GM12892 (cell line): ENCODE measurements around the gene GALNT10.

Source experiments
- POLR2A ChIP-seq: IDR thresholded peaks from 2 replicates; pipeline ENCODE4 v1.6.1; 2011; ENCODE audit warnings: low read depth, low read length, control low read depth
- POLR2AphosphoS5 ChIP-seq: IDR thresholded peaks from 2 replicates; pipeline ENCODE4 v1.6.1; 2011; ENCODE audit warnings: low read depth, low read length, control low read depth
- TAF1 ChIP-seq: IDR thresholded peaks from 2 replicates; pipeline ENCODE4 v1.6.1; 2011; ENCODE audit warnings: low read depth, mild to moderate bottlenecking, control low read depth, low read length, borderline replicate concordance

DNA sequence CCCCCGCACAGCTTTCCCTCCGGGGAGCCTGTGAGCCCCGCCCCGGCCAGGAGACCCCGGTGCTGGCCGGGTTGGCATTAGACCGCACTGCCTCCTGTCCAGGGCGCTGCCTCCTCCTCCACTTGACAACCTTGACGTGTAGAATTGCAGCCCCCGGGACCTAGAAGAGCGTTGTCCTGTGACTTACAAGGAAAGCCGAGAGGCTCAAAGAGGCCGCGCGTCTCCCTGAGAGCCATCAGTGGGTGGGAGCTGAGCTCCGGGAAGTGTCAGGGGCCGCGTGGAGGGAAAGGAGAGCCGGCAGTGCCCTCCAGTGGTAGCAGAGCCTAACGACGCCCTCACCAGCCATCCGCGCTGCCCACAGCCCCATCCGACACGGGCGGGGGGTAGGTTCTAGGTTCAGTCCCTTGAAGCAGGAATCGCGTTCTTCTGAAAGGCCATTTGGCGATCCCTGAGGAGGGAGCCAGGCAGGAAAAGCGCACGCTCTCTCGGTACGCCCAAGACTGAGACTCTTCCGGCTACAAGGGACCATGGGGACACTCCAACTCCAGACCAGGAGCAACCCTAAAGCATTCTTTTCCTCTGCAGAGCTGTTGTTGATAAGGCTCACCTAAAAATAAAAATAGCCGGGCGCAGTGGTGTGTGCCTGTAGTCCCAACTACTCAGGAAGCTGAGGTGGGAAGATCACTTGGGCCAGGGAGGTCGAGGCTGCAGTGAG lies 214.7 kb downstream of the GALNT10 start:
- no peak for TF ChIP-seq POLR2A
- no peak for TF ChIP-seq POLR2AphosphoS5
- no peak for TF ChIP-seq TAF1
